Vagina (tissue), 2 donors: Measurements from ENCODE around the gene DGKB.

Experiments used
- CTCF ChIP-seq, 3 experiments: fragments of 450-650 bp in 2 of 3; fragments of 200-600 bp in 1 of 3; sonication (generic) in 1 of 3; IDR thresholded peaks; one replicate each; pipeline ENCODE4 v1.5.1; 2017 to 2019; ENCODE audit warnings: antibody characterized with exemption in 3 of 3, mild to moderate bottlenecking in 2 of 3, moderate library complexity in 2 of 3
- POLR2A ChIP-seq, 2 donors: fragments of 450-650 bp; IDR thresholded peaks; one replicate each; pipeline ENCODE4 v1.6.1; 2017; ENCODE audit warnings: antibody characterized with exemption in 2 of 2, mild to moderate bottlenecking in 2 of 2, moderate library complexity in 2 of 2
- POLR2AphosphoS5 ChIP-seq, 2 donors: sonication (generic); formaldehyde crosslinking; IDR thresholded peaks; one replicate each; pipeline ENCODE4 v1.9.0; 2017; ENCODE audit warnings: antibody characterized with exemption in 2 of 2, mild to moderate bottlenecking in 2 of 2, low read depth in 1 of 2; ENCODE audit not compliant: insufficient read depth in 1 of 2

GRCh38 chr7:14846405-14846804 lies 56.1 kb downstream of the DGKB start:
- TF ChIP-seq CTCF (IDR thresholded peaks at IDR 0.05) (no peak), POLR2A (IDR thresholded peaks at IDR 0.05) (no peak), POLR2AphosphoS5 (IDR thresholded peaks at IDR 0.05; ENCODE audit: insufficient read depth in 1 of 2, low read depth in 1 of 2) (no peak)
